ENCODE results near the gene INTS4.

GRCh38 chr11:77879218-77879617, 115.2 kb downstream of the INTS4 start:
- TF ChIP-seq CTCF (IDR thresholded peaks at IDR 0.05; ENCODE audit: insufficient read depth, low read length, poor library complexity, severe bottlenecking) (no peak), EZH2phosphoT487 (conservative IDR thresholded peaks at IDR 0.05; ENCODE audit: low read length) (no peak)

Measured in SU-DHL-6 (cell line).